SK-MEL-5 (cell line): Measurements from ENCODE around the gene ANXA8L1. TPM values are rescaled to one million over a fixed set of nuclear protein-coding genes. Genes with fewer than 3 reads are reported as not detected.
"Not testable (repeated sequence)": the region's sequence is repeated elsewhere in the genome, so short reads cannot be mapped to it uniquely, and the experiment has no call there.

Source experiments
- DNase-seq: peaks from one replicate; pipeline ENCODE4 v3.0.0-alpha.2; 2016; ENCODE audit warnings: low read depth, low spot score
- in situ Hi-C: cut with HindIII; loops from 2 replicates; pipeline ENCODE4 v1.10.0; 2016; ENCODE audit warnings: low sequenced_read_pairs, high pct_unique_total_duplicates, low pct_unique_long_range_greater_than_20kb
- total RNA-seq: library from RNA; depleted of rRNA; stranded (reverse); fragments of >200 nt; shearing (Covaris generic); gene quantifications from 2 replicates; pipeline ENCODE4 v1.2.3, GENCODE V29; 2014; rRNA removed

The ANXA8L1 gene
- total RNA-seq, 1 experiment from 2014 or later, result not detected

DNA sequence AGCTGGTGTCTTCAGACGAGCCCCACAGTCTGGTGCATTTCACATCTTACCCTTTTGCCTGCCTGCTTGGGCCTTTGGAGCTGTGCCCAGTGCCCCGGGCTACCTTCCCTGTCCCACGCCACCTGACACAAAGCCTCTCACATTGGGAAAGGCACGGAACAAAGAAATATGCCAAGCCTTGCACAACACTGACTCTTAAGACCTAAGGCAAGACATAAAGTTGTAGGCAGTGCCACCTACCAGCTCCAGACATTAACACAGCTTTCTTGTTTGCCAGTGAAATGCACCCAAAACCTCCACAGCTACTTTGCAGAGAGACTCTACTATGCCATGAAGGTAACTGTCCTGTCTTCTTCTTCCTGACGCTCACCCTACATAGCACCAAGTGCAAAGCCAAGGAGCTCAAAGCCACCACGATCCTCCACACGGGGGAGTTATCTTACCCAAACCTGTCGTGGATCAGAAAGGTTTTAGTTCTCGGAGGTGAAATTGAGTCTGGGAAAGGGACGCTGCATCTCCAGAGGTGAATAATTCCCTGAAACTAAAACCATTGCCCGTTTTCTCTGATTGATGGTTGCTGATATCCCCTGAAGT, 11.8 kb downstream of the ANXA8L1 start:
- in situ Hi-C loops, DNase-seq: not testable (repeated sequence)

DNA sequence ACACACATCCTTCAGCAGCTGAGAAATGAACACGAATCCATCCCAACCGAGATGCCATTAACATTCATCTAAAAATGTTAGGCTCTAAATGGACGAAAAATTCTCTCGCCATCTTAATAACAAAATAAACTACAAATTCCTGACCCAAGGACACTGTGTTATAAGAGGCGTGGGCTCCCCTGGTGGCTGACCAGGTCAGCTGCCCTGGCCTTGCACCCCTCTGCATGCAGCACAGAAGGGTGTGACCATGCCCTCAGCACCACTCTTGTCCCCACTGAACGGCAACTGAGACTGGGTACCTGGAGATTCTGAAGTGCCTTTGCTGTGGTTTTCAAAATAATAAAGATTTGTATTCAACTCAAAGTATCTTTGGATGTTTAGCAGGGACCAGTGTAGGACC, 15.8 kb downstream of the ANXA8L1 start:
- in situ Hi-C loops, DNase-seq: not testable (repeated sequence)

DNA sequence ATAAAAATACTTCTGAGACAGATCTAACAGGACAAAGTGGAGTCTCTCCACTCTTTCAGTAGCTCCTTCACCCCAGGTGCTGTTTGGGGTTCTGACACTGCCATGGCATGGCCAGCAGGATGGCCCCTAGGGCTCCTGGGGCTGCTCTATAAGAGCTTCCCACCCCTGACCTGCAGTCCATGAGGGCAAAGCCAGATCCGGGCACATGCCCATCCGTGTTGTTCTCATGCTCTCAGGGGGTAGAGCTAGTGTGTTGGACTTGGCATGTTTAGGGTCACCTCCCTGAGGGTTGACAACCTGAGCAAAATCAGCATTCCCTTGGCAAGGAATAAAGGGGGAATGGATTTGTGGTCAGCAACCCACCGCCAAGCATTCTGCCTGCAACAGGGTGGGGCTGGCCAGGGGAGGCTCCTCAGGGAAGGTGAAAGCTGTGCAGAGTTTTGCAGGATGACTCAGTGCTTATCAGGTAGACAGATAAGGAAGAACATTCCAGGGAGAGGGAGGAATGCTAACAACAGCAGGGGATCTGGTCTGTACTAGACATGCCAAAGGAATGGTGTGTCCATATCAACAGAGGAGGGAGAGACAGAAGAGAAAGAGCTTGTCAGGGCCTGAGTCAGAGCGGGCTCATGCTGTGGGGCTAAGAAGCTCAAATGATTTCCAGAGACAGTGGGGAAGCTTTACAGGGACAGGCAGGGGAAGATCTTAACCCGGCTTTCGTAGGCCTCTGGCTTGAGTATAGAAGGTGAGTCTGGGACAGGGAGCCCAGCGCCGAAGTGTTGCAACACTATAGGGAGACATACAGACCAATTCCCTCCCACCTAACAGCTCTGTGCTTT, 21.1 kb downstream of the ANXA8L1 start:
- in situ Hi-C loops, DNase-seq: not testable (repeated sequence)

DNA sequence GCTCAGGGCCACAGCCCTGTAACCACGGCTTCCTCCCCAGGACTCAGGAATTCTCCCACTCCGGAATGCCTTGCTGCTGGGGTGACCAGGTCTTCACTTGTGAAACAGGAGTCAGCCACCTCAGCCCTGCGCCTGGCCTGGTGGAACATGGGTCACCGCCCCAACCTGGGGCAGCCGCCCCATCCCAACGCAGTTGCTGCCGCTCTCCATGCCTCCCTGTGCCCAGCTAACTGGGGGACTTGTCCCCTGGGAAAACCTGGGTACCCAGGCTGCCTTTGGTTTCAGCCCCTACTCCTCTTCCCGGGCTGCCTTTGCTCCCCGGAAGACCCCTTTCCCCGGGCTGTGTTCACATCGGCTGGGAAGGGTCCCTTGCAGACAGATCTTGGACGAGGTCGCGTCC, 22.2 kb downstream of the ANXA8L1 start:
- DNase-seq, in situ Hi-C loops: not testable (repeated sequence)

DNA sequence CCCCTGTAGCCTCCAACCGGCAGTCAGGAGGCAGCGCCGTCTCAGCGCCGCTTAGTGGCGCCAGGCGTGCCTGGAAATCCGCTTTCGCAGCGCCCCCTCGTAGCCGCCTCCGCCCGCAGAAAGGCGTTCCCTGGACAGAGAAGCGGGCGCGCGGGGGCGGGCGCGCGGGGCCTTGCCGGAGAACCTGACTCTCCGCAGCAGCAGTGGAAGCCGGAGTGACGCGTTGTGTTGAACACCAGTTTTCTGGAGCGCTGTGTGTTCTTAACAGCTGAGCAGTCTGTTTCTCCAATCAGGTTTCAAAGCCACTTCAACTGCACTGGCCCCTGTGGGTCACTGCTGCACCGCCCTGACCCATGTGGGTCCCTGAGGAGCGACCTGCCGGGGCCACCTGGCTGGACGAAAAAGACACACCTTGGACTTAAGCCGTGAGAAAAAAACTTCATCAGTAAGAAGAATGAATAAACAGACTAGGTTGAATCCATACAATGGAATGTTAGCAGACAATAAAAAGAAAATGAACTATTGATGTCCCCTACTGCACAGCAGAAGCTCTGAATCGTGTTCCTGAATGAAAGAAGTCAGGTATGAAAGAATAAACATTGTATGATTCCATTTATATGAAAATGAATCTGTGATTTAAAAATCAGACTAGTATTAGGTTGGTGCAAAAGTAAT, 22.8 kb downstream of the ANXA8L1 start:
- in situ Hi-C loops, DNase-seq: not testable (repeated sequence)

DNA sequence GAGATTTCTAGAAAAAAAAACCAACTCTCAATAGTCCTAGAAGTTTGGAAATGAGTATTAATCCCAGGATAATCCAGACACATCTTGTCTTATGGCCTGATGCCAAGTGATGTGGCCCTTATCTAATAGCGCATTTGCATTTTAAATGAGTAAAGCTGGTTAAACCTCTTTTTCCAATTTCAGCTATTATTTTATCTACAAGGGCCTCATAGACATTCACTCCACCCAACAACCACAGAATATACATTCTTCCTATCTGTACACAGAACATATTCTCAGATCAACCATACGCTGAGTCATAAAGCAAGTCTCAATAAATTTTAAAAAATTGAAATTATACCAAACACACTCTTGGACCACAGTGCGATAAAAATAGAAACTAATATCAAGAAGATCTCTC, 34.0 kb downstream of the ANXA8L1 start:
- in situ Hi-C loops, DNase-seq: not testable (repeated sequence)

DNA sequence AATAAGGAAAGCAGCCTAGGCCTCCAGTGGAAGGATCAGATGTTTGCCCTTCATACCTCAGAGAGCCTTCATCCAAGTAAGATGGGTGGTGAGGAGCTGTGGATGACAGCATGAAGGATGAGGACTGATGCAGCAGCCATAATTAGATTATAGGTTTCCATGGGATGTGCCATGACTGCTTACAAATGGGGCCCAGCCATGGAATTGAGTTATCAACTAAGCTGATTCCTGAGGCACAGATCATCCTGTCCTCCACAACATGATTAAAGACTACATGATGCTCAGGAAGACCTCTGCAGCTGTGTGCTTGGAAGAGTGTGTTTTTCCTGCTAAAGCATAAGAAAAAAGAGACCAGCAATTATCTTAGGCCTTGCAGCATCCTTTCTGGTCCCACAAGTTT, 35.5 kb downstream of the ANXA8L1 start:
- DNase-seq, in situ Hi-C loops: not testable (repeated sequence)

DNA sequence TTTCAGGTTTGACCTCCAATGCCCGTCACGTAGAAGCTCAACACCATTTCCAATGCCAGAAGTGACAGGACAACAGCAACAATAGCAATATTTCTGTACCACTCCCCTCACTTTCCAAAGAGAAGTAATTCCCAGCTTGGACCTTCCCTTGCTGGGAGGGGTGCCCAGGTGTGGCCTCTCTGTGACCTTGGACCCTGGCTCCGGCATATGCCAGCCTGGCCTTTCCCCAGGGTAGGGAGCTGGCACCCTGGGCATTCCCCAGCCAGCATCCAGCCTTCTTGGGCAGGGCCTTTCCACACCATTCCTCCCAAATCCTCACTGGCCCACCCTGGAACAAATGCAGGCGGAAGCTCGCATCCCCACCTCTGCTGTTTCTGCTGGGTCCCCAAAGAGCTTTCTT, 37.1 kb downstream of the ANXA8L1 start:
- in situ Hi-C loops, DNase-seq: not testable (repeated sequence)

DNA sequence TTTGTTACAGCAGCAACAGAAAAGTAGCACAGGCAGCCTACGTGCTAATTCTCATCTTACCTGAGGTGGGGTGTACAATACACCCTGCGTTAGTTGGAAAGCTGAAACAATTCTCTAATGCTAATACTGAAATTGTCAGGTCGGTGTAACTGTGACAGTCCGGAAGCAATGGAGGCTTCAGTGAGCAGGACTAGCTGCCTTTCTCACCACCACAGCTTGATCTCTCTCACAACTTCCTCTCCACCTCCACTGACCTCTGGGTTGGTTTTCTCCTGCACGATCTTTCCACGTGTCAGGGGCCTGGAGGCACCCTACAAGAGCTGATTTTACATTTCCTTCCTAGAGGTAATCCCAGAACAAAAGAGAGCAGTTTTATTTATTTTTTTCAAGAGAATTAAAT, 39.7 kb downstream of the ANXA8L1 start:
- DNase-seq, in situ Hi-C loops: not testable (repeated sequence)

DNA sequence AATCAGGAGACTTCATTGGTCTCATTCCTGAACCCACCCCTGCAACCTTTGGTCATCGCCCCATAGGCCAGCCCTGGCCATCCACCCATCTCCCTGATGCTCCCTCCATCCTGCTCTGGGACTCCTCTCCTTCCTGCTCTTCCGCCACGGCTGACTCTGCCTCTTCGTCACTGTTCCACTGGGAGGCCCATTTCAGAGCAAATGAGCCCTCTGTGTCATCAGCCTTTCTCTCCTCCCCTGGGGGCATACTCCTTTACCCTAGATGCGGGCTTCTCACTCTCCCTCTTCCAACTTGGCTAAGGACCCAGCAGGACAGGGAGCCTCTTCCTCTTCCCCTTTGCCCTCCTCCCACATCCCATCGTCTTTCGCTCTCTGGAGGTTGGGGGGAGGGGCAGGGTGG, 42.7 kb downstream of the ANXA8L1 start:
- in situ Hi-C loops, DNase-seq: not testable (repeated sequence)

DNA sequence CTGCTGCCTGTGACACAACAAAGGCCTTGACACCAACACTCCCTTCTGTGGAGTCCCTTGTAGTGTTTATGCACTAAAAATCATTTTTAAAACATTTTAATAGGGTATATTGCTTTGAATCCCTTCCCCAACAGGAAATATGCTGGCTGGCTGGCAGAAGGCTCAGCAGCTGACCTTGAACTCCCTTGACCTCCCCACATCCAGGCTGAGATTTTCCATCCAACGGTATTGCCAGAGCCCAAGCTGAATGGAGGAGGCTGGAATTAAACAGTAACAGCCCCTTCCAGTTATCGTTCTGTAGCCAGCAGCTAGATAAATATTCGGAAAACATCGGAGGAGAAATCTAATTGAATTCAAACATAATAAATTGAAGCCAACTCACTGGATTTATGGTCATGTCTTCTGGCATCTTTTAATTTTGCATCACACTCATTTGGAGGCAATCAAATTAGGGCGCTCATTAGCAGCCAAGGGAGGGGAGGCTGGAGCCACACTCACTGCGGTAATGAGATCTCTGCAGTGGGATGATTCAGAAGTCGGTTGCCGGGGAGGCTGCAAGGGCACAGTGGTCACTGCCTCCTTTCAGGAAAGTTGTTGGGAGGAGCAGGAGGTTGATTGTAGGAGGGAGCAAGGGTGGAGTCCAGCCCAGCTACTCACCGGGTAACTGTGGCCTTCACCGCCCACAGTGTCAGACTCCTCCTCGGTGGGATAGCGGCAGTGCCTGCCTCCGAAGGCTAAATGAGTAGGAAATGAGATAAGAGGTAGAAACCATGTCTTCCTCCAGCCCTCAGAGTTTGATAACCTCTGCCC, 44.2 kb downstream of the ANXA8L1 start:
- DNase-seq, in situ Hi-C loops: not testable (repeated sequence)

DNA sequence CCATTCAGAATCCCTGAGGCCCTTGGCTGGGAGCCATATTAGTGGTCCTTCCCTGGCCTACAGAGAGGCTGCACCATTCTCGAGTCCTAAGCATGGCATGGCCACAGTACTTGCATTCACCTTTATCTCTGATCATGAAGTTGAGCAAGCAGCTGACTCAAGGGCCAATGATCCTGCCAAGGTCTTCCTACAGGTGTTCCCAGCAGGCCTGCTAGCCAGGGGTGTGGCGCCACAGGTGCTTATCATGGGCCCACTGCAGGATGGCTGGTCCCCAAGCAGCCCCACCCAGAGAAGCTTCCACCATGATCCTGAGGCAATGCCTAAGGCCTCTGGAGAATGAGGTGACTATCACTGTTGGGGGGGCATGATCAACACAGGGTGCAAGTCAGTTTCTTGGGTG, 48.0 kb downstream of the ANXA8L1 start:
- in situ Hi-C loops, DNase-seq: not testable (repeated sequence)

DNA sequence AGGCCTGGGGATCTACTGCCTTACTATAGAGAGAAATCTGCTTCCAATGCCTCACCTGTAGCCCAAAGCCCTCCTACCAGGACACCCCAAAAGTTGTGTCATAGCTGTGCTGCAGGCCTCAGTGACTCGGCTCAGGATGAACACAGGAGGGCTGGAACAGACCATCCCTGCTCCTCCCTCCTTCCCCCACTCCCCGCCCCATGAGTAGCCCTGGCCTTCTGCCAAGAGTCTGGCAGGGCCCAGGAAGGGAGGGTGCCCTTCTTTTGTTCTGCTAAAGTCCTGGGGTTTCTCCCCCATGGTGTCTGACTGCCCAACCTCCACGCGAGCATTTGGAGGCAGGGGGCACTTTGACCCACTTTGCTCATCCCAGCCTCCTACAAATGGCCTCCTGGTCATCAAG, 65.4 kb downstream of the ANXA8L1 start:
- not testable (repeated sequence) for DNase-seq

More for the DNA sequence above, 65.4 kb downstream of the ANXA8L1 start:
- in situ Hi-C loops, result not testable (repeated sequence)

Other genes starting within 250 kb of the ANXA8L1 start
- not detected in 2 replicates for gene ANTXRL, start 88.8 kb upstream of the ANXA8L1 start, total RNA-seq
- not detected in 2 replicates for gene NPY4R, start 90.2 kb downstream of the ANXA8L1 start, total RNA-seq
- not detected in 2 replicates for gene GPRIN2, start 180.9 kb downstream of the ANXA8L1 start, total RNA-seq
- gene SYT15, start 203.4 kb downstream of the ANXA8L1 start, total RNA-seq, result not detected in 2 replicates